Measurements from ENCODE around the gene KCNJ18.
"Not testable (repeated sequence)": the region's sequence is repeated elsewhere in the genome, so short reads cannot be mapped to it uniquely, and the experiment has no call there.

Gene KCNJ18

DNA sequence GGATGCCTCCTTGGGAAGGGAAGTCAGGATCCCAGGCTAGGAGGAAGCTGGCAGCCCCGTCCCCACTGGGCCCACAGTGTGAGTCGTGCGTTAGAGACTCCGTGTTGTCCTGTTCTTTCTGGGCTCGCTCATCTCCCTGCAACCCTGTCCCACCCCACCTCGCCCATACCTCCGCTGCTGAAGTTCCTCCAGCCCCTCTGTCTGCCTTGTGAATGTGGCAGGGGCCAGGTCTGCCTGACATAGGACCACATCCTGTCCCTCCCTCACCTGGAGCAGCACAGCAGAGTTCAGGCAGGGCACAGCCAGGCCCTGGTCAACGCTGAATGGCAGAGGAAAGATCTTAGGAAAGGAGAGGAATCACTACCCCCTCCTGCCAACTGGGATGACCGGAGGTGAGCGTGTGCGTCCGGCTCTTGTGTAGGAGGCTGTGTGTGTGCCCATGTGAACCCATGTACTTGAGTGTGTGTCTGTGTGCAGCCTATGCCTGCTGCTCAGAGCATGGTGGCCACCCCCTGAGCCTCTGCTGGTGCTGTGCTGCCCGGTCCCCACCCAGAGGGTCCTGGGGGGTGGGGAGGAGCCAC lies 12.8 kb downstream of the KCNJ18 start:
- no peaks in the 10 kb centered on the region for H3K36me3 ChIP-seq (ENCODE audit: insufficient read depth)
- H3K27me3 ChIP-seq (ENCODE audit: insufficient read depth, low read depth), result no peaks in the 10 kb centered on the region
- TF ChIP-seq, protein P1, sequence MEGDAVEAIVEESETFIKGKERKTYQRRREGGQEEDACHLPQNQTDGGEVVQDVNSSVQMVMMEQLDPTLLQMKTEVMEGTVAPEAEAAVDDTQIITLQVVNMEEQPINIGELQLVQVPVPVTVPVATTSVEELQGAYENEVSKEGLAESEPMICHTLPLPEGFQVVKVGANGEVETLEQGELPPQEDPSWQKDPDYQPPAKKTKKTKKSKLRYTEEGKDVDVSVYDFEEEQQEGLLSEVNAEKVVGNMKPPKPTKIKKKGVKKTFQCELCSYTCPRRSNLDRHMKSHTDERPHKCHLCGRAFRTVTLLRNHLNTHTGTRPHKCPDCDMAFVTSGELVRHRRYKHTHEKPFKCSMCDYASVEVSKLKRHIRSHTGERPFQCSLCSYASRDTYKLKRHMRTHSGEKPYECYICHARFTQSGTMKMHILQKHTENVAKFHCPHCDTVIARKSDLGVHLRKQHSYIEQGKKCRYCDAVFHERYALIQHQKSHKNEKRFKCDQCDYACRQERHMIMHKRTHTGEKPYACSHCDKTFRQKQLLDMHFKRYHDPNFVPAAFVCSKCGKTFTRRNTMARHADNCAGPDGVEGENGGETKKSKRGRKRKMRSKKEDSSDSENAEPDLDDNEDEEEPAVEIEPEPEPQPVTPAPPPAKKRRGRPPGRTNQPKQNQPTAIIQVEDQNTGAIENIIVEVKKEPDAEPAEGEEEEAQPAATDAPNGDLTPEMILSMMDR (conservative IDR thresholded peaks at IDR 0.05; ENCODE audit: low read depth, low read length), result no peak
- H3K4me3 ChIP-seq (IDR thresholded peaks at IDR 0.05; ENCODE audit: insufficient read depth, low read depth, low read length), result no peak overlapping the region
- no peak overlapping the region for H3K27ac ChIP-seq
- H3K4me1 ChIP-seq (ENCODE audit: low read depth, poor library complexity, severe bottlenecking), result no peaks in the 10 kb centered on the region
- no peak overlapping the region for H3K4me2 ChIP-seq
- no peaks in the 10 kb centered on the region for H3K79me2 ChIP-seq (ENCODE audit: insufficient read depth, low read depth)
- no peaks in the 10 kb centered on the region for H4K20me1 ChIP-seq (ENCODE audit: insufficient read depth)
- H3K9ac ChIP-seq, result no peak overlapping the region
- H2AFZ ChIP-seq (ENCODE audit: low read depth), result no peak overlapping the region

DNA sequence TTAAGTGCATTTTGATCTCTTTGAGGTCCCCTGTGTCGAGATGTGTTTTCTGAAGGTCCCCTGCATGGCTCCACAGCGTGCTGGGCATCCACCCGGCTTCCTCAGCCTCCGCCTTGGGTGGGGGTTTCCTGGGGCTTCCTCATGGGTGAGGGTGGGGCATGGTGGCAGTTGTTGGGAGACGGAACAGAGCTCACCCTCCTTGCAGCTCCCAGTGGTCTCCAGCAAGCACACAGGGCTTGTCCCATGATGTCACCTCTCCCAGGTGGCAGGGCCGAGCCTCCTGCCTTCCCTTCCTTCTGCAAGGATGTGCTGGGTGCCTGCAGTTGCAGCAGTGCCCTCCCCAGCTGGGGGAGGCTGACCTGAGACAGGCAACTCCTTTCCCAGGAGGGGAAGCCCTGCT lies 13.4 kb downstream of the KCNJ18 start:
- not testable (repeated sequence) for H2AFZ ChIP-seq (ENCODE audit: low read depth); H3K27me3 ChIP-seq (ENCODE audit: insufficient read depth, low read depth); H3K9ac ChIP-seq; H3K4me1 ChIP-seq (ENCODE audit: low read depth, poor library complexity, severe bottlenecking); H4K20me1 ChIP-seq (ENCODE audit: insufficient read depth); H3K4me3 ChIP-seq (IDR thresholded peaks at IDR 0.05; ENCODE audit: insufficient read depth, low read depth, low read length); H3K27ac ChIP-seq; H3K36me3 ChIP-seq (ENCODE audit: insufficient read depth); H3K4me2 ChIP-seq; H3K79me2 ChIP-seq (ENCODE audit: insufficient read depth, low read depth)

DNA sequence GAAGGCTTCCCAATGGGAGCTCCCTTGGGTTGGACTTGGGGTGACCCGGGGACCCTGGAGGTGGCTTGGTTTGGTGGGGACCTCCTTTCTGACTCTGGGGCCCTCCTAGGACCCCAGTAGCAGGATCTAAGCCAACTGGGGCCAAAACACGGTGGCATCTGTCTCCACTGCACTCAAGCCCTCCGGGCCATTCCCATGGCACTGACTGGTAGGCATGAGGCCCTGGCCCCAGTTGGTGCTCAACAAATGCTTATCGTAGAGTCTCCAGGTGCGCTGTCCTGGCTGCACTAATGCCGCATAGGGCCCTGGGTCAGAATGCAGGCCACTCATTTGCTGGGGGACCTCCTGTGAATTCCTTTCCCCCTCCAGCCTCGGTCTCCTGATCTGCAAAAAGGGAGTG lies 14.2 kb downstream of the KCNJ18 start:
- not testable (repeated sequence) for H3K79me2 ChIP-seq (ENCODE audit: insufficient read depth, low read depth); H2AFZ ChIP-seq (ENCODE audit: low read depth); H3K27ac ChIP-seq; H3K27me3 ChIP-seq (ENCODE audit: insufficient read depth, low read depth); H4K20me1 ChIP-seq (ENCODE audit: insufficient read depth); H3K9ac ChIP-seq; H3K4me1 ChIP-seq (ENCODE audit: low read depth, poor library complexity, severe bottlenecking); H3K4me3 ChIP-seq (IDR thresholded peaks at IDR 0.05; ENCODE audit: insufficient read depth, low read depth, low read length); H3K36me3 ChIP-seq (ENCODE audit: insufficient read depth); H3K4me2 ChIP-seq

DNA sequence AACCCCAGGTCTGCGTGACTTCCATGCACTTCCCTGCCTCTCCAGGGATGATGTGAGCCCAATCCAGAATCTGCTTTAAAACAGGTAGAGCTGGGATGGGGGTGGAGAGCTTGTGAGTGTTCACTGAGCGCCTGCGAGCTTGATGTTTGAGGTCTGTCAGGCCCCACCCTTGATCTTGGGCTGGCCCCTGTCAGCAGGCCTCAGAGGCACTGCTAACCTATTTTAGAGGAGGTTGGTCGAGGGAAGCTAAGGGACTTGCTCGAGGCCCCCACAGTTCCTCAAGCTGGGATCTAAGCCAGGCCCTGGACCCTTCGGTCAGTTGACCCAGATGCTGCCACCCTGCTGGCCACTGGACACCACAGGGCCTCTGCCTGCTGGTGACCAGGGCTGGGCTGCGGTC lies 14.8 kb downstream of the KCNJ18 start:
- H3K4me3 ChIP-seq (IDR thresholded peaks at IDR 0.05; ENCODE audit: insufficient read depth, low read depth, low read length), result not testable (repeated sequence)

DNA sequence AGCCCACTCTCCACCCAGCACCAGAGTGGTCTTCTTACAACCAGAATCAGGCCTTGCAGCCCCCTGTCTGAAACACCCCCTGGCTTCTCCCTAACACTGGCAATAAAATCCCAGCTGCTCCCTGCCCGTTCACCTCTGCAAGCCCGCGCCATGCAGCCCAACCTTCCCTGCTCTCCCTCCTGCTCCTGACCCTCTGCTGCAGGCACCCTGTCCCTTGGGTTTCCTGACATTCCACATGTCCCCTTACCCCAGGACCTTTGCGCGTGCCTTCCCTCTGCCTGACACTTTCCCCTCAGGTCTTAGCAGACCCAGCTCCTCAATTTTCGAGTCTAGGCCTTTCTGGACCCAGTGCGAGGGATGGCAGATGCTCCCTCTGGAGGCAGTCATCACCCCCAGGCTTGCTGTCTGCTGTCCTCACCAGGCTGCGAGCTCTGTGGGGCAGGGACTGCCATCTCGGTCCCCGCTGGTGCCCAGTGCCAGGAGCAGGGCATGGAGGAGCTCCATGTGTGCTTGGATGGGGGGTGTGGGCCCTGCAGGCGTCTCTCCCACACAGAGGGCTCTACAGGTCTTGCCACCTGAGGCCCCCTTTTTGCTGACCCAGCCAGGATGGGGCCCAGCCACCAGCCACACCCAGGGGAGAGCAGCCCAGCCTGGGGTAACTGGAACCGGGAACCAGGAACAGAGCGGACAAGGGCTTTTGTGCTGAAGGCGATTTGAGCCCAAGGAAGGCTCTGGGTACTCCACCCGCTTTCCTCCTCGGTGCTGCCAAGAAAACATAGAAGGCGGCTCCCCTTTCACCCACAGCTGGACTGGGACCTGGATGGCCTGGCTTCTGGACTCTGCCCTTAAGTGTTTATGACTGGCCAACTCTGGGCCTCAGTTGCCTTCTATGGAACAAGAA lies 15.6 kb downstream of the KCNJ18 start:
- not testable (repeated sequence) for H3K9ac ChIP-seq

More for the DNA sequence above, 14.8 kb downstream of the KCNJ18 start:
- not testable (repeated sequence) for H4K20me1 ChIP-seq (ENCODE audit: insufficient read depth); H3K79me2 ChIP-seq (ENCODE audit: insufficient read depth, low read depth); H3K4me1 ChIP-seq (ENCODE audit: low read depth, poor library complexity, severe bottlenecking); H3K9ac ChIP-seq; H2AFZ ChIP-seq (ENCODE audit: low read depth); H3K27ac ChIP-seq; H3K4me2 ChIP-seq; H3K27me3 ChIP-seq (ENCODE audit: insufficient read depth, low read depth); H3K36me3 ChIP-seq (ENCODE audit: insufficient read depth)

DNA sequence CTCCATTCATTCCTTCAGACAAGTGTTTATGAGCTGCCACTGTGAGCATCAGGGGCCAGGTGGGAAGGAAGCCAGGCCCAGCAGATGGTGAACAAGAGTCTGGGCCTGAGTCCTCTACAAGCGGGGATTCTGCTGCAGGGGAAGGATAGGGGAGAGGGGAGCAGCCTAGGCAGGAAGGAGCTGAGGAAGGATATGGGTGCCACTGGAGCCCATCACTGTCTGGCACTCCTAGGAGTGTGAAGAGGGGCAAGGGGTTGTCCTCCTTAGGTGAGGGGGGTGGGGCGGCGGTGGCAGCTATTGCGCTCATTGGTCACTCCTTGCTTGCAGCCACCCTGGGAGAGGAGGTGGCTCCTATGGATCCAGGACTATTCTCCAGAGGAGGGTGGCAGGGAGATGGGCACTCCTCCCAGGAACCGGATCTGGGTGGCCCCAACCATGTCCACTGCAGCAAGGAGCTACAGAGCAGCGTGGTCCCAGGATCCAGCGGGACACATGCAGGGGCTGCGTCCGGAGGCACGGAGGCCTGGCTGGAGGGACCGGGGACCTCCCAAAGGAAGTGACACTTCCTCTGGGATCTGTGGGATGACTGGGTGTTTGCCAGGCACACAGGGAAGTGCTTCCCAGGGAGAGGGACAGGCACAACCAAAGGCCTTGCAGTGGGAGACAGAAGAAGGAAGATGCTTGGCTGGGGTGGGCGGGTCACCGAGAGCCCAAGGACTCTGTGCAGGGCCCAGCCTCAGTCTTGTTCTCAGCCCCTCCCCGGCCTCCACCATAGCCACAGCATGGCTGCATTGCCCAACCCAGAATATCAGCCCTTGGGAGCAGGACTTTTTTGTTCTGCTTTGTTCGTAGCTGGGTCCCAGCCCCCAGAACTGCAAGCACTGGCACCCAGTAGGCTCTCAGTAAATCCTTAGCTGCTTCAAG lies 16.6 kb downstream of the KCNJ18 start:
- H3K27ac ChIP-seq; H3K79me2 ChIP-seq (ENCODE audit: insufficient read depth, low read depth); H3K9ac ChIP-seq; H3K4me3 ChIP-seq (IDR thresholded peaks at IDR 0.05; ENCODE audit: insufficient read depth, low read depth, low read length); H3K4me2 ChIP-seq; H3K36me3 ChIP-seq (ENCODE audit: insufficient read depth); H4K20me1 ChIP-seq (ENCODE audit: insufficient read depth); H2AFZ ChIP-seq (ENCODE audit: low read depth); H3K27me3 ChIP-seq (ENCODE audit: insufficient read depth, low read depth); H3K4me1 ChIP-seq (ENCODE audit: low read depth, poor library complexity, severe bottlenecking): not testable (repeated sequence)

More for the DNA sequence above, 15.6 kb downstream of the KCNJ18 start:
- H2AFZ ChIP-seq (ENCODE audit: low read depth); H3K79me2 ChIP-seq (ENCODE audit: insufficient read depth, low read depth); H3K36me3 ChIP-seq (ENCODE audit: insufficient read depth); H3K27ac ChIP-seq; H3K4me3 ChIP-seq (IDR thresholded peaks at IDR 0.05; ENCODE audit: insufficient read depth, low read depth, low read length); H3K27me3 ChIP-seq (ENCODE audit: insufficient read depth, low read depth); H4K20me1 ChIP-seq (ENCODE audit: insufficient read depth); H3K4me2 ChIP-seq; H3K4me1 ChIP-seq (ENCODE audit: low read depth, poor library complexity, severe bottlenecking): not testable (repeated sequence)

DNA sequence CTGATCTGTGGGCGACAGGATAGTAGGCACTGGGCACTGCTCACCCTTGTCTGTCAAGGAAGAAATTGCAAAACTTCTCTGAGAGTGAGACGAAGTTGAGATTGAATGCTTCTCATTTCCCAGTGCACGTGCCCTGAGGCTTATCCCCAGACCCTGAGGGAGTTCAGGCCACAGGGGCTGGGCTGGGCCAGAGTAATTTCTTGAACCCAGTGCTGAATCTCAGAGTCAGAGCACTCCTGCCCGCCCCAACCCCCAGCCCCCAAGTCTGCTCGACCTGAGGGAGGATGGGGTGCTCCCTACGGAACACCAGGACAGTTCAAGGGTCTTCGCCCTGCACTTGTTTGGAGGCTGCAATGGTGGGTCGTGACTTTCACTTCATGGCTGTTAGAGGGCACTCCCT lies 17.7 kb downstream of the KCNJ18 start:
- not testable (repeated sequence) for H3K27me3 ChIP-seq (ENCODE audit: insufficient read depth, low read depth); H3K79me2 ChIP-seq (ENCODE audit: insufficient read depth, low read depth); H3K4me2 ChIP-seq; H3K27ac ChIP-seq; H2AFZ ChIP-seq (ENCODE audit: low read depth); H3K4me3 ChIP-seq (IDR thresholded peaks at IDR 0.05; ENCODE audit: insufficient read depth, low read depth, low read length); H3K4me1 ChIP-seq (ENCODE audit: low read depth, poor library complexity, severe bottlenecking); H4K20me1 ChIP-seq (ENCODE audit: insufficient read depth); H3K9ac ChIP-seq; H3K36me3 ChIP-seq (ENCODE audit: insufficient read depth)

DNA sequence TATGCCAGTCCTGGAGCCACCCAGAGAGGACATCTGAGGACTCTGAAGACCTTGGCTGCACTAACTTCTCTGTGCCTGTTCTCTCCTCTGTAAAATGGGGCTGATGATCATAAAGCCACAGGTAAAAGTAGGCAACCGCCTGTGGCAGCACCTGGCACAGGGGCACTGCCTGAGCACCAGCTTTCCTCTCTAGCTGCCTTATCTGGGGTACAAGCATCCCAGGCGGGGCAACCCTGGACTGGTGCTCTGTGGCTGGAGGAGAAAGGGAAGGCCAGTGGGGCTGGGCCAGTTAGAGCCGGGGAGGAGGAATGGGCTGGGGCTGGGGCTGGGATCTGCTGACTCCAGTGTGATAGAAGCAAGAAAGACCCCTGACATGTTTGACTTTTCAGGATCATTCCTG lies 18.2 kb downstream of the KCNJ18 start:
- H3K4me2 ChIP-seq; H3K27me3 ChIP-seq (ENCODE audit: insufficient read depth, low read depth); H3K4me3 ChIP-seq (IDR thresholded peaks at IDR 0.05; ENCODE audit: insufficient read depth, low read depth, low read length); H3K4me1 ChIP-seq (ENCODE audit: low read depth, poor library complexity, severe bottlenecking); H3K9ac ChIP-seq; H4K20me1 ChIP-seq (ENCODE audit: insufficient read depth); H3K79me2 ChIP-seq (ENCODE audit: insufficient read depth, low read depth); H3K36me3 ChIP-seq (ENCODE audit: insufficient read depth); H2AFZ ChIP-seq (ENCODE audit: low read depth); H3K27ac ChIP-seq: not testable (repeated sequence)
